GM23338 (cell line): ENCODE measurements around the gene RNF32. TPM values are rescaled to one million over a fixed set of nuclear protein-coding genes. Genes with fewer than 3 reads are reported as not detected.

ENCODE experiments used
- ATAC-seq: fragments of 200-7000 bp; cut with Tn5 transposase; 3 replicates; pipeline ENCODE4 v1.9.1; 2020
- DNase-seq: peaks from one replicate; pipeline ENCODE4 v3.0.0-alpha.2; 2015; ENCODE audit warnings: low spot score
- H2AFZ ChIP-seq: fragments of 200-600 bp; sonication (generic); 2 replicates; pipeline ENCODE4 v1.8.0; 2016; ENCODE audit warnings: antibody characterized with exemption, mild to moderate bottlenecking, moderate library complexity
- H3F3A ChIP-seq: fragments of 200-600 bp; sonication (generic); replicated peaks from 2 replicates; pipeline ENCODE4 v1.8.0; 2017; ENCODE audit warnings: antibody characterized with exemption, mixed run types, low read depth
- H3K27ac ChIP-seq: fragments of 200-600 bp; sonication (generic); 2 replicates; pipeline ENCODE4 v1.6.1; 2016; ENCODE audit warnings: low read depth
- H3K27me3 ChIP-seq: fragments of 200-600 bp; sonication (generic); 2 replicates; pipeline ENCODE4 v1.8.0; 2016; ENCODE audit warnings: mild to moderate bottlenecking, mixed run types, moderate library complexity; ENCODE audit not compliant: insufficient read depth
- H3K36me3 ChIP-seq: fragments of 200-600 bp; sonication (generic); 2 replicates; pipeline ENCODE4 v1.8.0; 2016; ENCODE audit warnings: mild to moderate bottlenecking; ENCODE audit not compliant: insufficient read depth
- H3K4me1 ChIP-seq: fragments of 200-600 bp; sonication (generic); 2 replicates; pipeline ENCODE4 v1.8.0; 2016; ENCODE audit warnings: mild to moderate bottlenecking, moderate library complexity; ENCODE audit not compliant: insufficient read depth
- H3K4me2 ChIP-seq: fragments of 200-600 bp; sonication (generic); 2 replicates; pipeline ENCODE4 v1.7.1; 2017; ENCODE audit warnings: mixed run types
- H3K4me3 ChIP-seq: fragments of 200-600 bp; sonication (generic); 2 replicates; pipeline ENCODE4 v1.6.1; 2016; ENCODE audit warnings: mixed run types
- H3K79me2 ChIP-seq: fragments of 200-600 bp; sonication (generic); replicated peaks from 2 replicates; pipeline ENCODE4 v1.8.0; 2017; ENCODE audit warnings: mild to moderate bottlenecking; ENCODE audit not compliant: insufficient read depth
- H3K9me2 ChIP-seq: fragments of 200-600 bp; sonication (generic); 2 replicates; pipeline ENCODE4 v1.8.0; 2017; ENCODE audit not compliant: insufficient read depth
- H4K20me1 ChIP-seq: fragments of 200-600 bp; sonication (generic); replicated peaks from 2 replicates; pipeline ENCODE4 v1.8.0; 2017; ENCODE audit warnings: mild to moderate bottlenecking; ENCODE audit not compliant: insufficient read depth
- H3K27ac Mint-ChIP-seq: 2 replicates; pipeline ENCODE4 v1.8.0; 2020; ENCODE audit warnings: inconsistent platforms, mild to moderate bottlenecking, moderate library complexity, mixed read lengths
- H3K27me3 Mint-ChIP-seq: 3 replicates; pipeline ENCODE4 v1.8.0; 2022; ENCODE audit warnings: low read depth, mild to moderate bottlenecking, moderate library complexity, mixed read lengths, inconsistent platforms; ENCODE audit not compliant: insufficient read depth, poor library complexity
- H3K36me3 Mint-ChIP-seq: 3 replicates; pipeline ENCODE4 v1.8.0; 2021; ENCODE audit warnings: low read depth, mild to moderate bottlenecking, inconsistent platforms, moderate library complexity, mixed read lengths
- H3K4me1 Mint-ChIP-seq: 3 replicates; pipeline ENCODE4 v1.8.0; 2020; ENCODE audit warnings: mild to moderate bottlenecking, inconsistent platforms, mixed read lengths
- H3K4me3 Mint-ChIP-seq: 3 replicates; pipeline ENCODE4 v1.8.0; 2021; ENCODE audit warnings: moderate library complexity, mild to moderate bottlenecking, inconsistent platforms, mixed read lengths
- H3K9me3 Mint-ChIP-seq: 3 replicates; pipeline ENCODE4 v1.8.0; 2020; ENCODE audit warnings: moderate library complexity, mild to moderate bottlenecking, inconsistent platforms, mixed read lengths
- CTCF ChIP-seq, 2 experiments: fragments of 200-600 bp in 1 of 2; sonication (generic) in 1 of 2; conservative IDR thresholded peaks; 2 replicates each; pipeline versions ENCODE4 v1.5.1 to v1.6.1; 2016 to 2017; ENCODE audit warnings: antibody characterized with exemption in 2 of 2, low read depth in 2 of 2, mild to moderate bottlenecking in 2 of 2, moderate library complexity in 1 of 2
- ETS1 ChIP-seq: IDR thresholded peaks from 2 replicates; pipeline ENCODE4 v1.6.1; 2016; ENCODE audit warnings: antibody characterized with exemption
- STAT1 ChIP-seq: IDR thresholded peaks from one replicate; pipeline ENCODE4 v1.6.1; 2016; ENCODE audit warnings: antibody characterized with exemption; ENCODE audit not compliant: unreplicated experiment
- ZNF114 ChIP-seq: fragments of 250-450 bp; sonication (Bioruptor Pico); IDR thresholded peaks from 2 replicates; pipeline ENCODE4 v1.5.0; 2020; ENCODE audit warnings: mild to moderate bottlenecking, moderate library complexity
- ZNF462 ChIP-seq: fragments of 250-450 bp; sonication (Bioruptor Pico); IDR thresholded peaks from 2 replicates; pipeline ENCODE4 v1.5.0; 2020; ENCODE audit warnings: mild to moderate bottlenecking, moderate library complexity
- polyA plus RNA-seq: library from polyadenylated mRNA; unstranded; fragments of >200 nt; fragmentation: Nextera tagmentation; extraction: Ambion mirVana; gene quantifications from 2 replicates; pipeline ENCODE4 v1.2.1, GENCODE V29; 2016
- total RNA-seq: library from RNA; depleted of rRNA; stranded (reverse); fragments of >200 nt; shearing (Covaris generic); gene quantifications from 2 replicates; pipeline ENCODE4 v1.2.3, GENCODE V29; 2014

Gene RNF32
- total and polyA plus RNA-seq, 2 experiments from 2014 or later = 0.56 to 2.0 TPM

GRCh38 chr7:156634117-156634516, 6.5 kb upstream of the RNF32 start:
- no peaks in the 10 kb centered on the region for H3K36me3 ChIP-seq
- no peaks in the 10 kb centered on the region for H4K20me1 ChIP-seq
- Mint-ChIP-seq H3K27ac (no peak overlapping the region), H3K4me1 (peaks cover 7% of the 10 kb centered on the region), H3K27me3 (peaks cover 4% of the 10 kb centered on the region), H3K36me3 (peaks cover 13% of the 10 kb centered on the region), H3K9me3 (peaks cover 17% of the 10 kb centered on the region), H3K4me3 (no peak overlapping the region)
- H3K4me3 ChIP-seq = no peak overlapping the region
- DNase-seq (no peak), ATAC-seq (no peak)
- no peak overlapping the region for H3K4me2 ChIP-seq
- H3K9me2 ChIP-seq = no peaks in the 10 kb centered on the region
- no peaks in the 10 kb centered on the region; the same call in 1 of the 2 replicates for H3K4me1 ChIP-seq
- peaks cover 17% of the 10 kb centered on the region for H3K79me2 ChIP-seq
- TF ChIP-seq CTCF (conservative IDR thresholded peaks at IDR 0.05; ENCODE audit: low read depth in 2 of 2) = no peak
- TF ChIP-seq STAT1 = no peak
- TF ChIP-seq ZNF114 = no peak
- no peak for TF ChIP-seq ETS1
- TF ChIP-seq ZNF462 (CRISPR knock-in tag) = no peak
- H2AFZ ChIP-seq = no peak overlapping the region
- H3F3A ChIP-seq = no peaks in the 10 kb centered on the region
- H3K27me3 ChIP-seq = peaks cover 3% of the 10 kb centered on the region
- H3K27ac ChIP-seq = no peak overlapping the region
